NOMO-1 (cell line): ENCODE data around the gene CDK5R1.

Experiments used
- DNase-seq, 2 experiments: peaks; one replicate each; lab custom pipeline; 2025; ENCODE audit not compliant: unreplicated experiment in 2 of 2; lab: John Stamatoyannopoulos, UW

Gene CDK5R1

GRCh38 chr17:32491371-32492263 lies 4.8 kb downstream of the CDK5R1 start:
- DNase-seq, result no peak

- peak in 1 of 2 experiments; percentile 10 for DNase-seq
Observed at GRCh38 chr17:32492264-32492589, 5.4 kb downstream of the CDK5R1 start.

GRCh38 chr17:32492648-32493289 lies 6.0 kb downstream of the CDK5R1 start:
- peak; percentile 76 to 80 for DNase-seq

- DNase-seq, result no peak
Observed at GRCh38 chr17:32493571-32493970, 6.8 kb downstream of the CDK5R1 start.

GRCh38 chr17:32493976-32494513 lies 7.3 kb downstream of the CDK5R1 start:
- DNase-seq, result no peak

DNA sequence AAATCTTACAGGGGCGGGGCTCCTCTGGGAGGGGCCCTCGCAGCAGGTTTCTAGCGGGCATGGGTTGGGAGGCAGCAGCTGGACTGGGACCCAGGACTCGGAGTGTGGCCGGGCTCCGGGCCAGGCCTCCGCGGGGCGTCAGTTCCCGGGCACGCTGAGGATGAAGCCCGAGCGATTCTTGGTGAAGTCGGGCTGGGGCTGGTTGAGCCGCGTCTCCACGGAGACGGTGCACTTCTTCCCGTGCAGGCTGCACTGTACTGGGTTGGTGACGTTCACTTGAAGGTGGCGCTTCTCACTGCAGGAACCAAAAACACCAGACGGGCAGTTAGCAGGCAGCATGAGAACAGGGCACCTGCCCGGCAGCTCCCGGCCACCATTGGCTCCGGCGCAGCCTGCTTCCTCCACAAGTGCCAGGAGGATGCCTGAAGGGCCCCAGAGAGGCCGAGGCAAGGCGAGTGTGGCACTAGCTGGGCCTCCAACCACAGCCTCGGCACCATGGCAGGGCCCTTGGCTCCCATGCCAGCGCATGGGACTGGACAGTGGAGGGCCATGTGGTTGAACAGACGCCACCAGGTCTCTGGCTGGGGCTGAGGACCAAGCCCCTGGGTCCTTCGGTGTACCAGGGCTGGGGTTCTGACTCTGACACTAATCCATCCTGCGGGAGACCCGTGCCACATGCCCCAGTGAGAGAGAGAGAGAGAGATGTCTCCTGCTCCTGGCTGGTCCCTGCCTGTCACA lies 8.0 kb downstream of the CDK5R1 start:
- DNase-seq, result peak; percentile 32 to 69

GRCh38 chr17:32495359-32496231 lies 8.8 kb downstream of the CDK5R1 start:
- DNase-seq, result no peak

- DNase-seq, result no peak
Observed at GRCh38 chr17:32496395-32497073, 9.7 kb downstream of the CDK5R1 start.

GRCh38 chr17:32497431-32498205 lies 10.8 kb downstream of the CDK5R1 start:
- no peak for DNase-seq

DNA sequence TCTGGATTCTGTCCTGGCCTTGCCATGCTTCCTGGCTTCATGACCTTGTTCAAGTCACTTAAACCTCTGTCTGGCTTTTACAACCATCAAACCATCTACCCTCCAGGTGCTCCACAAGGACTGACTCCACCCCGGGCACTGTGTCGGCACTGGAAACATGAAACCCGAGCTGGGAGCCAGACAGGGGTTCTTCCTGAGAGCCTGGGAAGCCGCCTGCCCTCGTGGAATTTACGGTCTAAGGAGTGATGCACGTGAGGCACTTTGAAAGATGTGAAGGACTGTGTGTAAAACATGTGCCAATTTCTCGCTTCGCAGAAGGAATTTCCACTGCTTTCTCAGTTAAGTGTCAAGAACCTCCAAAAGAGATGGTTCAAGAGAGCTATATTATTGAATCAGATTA lies 11.6 kb downstream of the CDK5R1 start:
- DNase-seq, result no peak

DNA sequence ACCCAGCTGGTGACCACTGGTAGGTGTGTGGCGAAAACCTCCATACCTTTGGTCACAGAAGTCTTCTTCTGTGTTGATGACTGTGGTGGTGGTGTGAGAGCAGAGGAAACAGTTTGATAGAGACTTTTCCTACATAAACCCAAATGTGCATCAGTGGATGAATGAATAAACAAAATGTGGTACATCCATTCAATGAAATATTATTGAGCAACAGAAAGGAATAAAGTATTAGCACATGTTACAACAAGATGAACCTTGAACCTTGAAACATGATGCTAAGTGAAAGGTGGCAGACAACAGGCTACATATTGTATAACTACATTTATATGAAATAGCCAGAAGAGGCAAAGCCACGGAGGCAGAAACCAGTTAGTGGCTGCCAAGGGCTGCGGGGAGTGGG lies 15.2 kb downstream of the CDK5R1 start:
- no peak for DNase-seq

DNA sequence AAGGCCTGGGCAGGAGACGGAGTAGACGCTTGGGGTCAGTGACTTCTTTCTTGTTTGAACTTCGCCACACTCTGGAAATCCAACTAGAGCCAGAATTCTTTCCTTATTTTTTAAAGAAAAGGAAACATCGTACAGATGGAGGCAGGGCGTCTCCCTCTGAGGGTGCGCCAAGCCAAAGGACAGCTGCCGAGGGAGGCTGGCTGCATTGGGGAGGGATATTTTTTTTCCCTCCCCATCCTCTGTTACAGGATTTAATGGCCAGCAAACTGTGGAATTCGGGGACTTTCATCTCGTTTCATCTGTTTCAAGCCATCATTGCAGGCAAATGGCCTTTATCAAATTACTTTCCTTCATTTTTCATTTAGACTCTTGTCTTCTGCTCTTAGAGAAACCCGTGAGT lies 15.9 kb downstream of the CDK5R1 start:
- no peak for DNase-seq

- peak; percentile 22 to 94 for DNase-seq
Observed at GRCh38 chr17:32503251-32504165, 16.7 kb downstream of the CDK5R1 start.

- no peak for DNase-seq
Observed at GRCh38 chr17:32504166-32504990, 17.6 kb downstream of the CDK5R1 start.

DNA sequence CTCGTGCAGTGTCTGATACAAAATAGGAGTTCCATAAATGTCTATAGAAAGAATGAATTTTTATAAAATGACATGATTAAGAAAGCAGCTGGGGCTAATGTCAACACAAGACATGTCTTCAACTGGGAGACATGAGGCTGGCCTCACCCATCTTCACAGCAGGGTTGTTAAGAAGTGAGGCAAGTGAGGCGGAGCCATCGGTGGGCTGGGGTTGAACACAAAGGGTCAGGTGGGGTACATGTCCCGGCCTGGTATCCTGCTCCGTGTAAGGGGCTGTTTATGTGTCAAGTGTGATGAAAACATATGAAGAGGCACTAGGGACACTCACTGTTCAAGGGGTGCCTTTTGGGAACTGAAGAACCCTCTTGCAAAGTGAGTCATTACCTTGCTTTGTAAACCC lies 22.1 kb downstream of the CDK5R1 start:
- no peak for DNase-seq

DNA sequence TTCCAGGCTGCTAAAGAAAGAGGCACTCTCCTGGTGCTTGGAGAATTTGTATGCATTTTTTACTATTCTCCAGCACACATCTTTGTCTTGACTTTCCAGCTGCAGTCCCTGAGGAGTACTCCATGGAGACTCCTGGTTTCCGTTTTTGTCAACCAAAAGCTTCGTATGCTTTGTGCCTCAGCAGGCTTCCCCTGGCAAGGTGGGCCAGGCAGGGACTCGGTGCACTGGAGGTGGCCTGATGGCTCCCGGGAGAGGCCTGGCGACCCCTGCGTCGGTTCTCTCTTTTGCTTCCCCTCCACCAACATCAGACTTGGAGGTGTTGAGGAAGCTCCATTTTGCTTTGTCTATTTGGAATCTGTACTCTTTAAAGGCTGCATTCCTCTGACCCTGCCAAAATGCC lies 23.7 kb downstream of the CDK5R1 start:
- DNase-seq, result no peak

GRCh38 chr17:32512328-32512727 lies 25.5 kb downstream of the CDK5R1 start:
- DNase-seq, result no peak
